Caco-2 (cell line): ENCODE data around the gene RERE. TPM values are rescaled to one million over a fixed set of nuclear protein-coding genes. Genes with fewer than 3 reads are reported as not detected.

Source experiments
- BruUV-seq: library from RNA; stranded (reverse); fragments of 400-500 nt; replicated peaks from 2 replicates; lab custom pipeline; 2021; lab: Mats Ljungman, UMichigan
- CTCF ChIA-PET: fragments of 300-600 bp; sonication (Branson Sonifier 250); formaldehyde crosslinking; loops from one replicate; lab custom pipeline; 2022; ENCODE audit warnings: antibody characterized with exemption; lab: Charles Lee
- POLR2A ChIA-PET: fragments of 300-600 bp; sonication (Branson Sonifier 250); formaldehyde crosslinking; loops from one replicate; lab custom pipeline; 2022; ENCODE audit warnings: antibody characterized with exemption; lab: Charles Lee
- DNase-seq, 2 experiments: peaks; one replicate each; pipeline versions ENCODE4 v3.0.0 to v3.0.0-alpha.2; 2020 to 2022
- H3K27me3 ChIP-seq: replicated peaks from 2 replicates; pipeline ENCODE4 v1.6.0; 2011; ENCODE audit warnings: low read length; ENCODE audit not compliant: control insufficient read depth, insufficient read depth
- H3K36me3 ChIP-seq: 2 replicates; pipeline ENCODE4 v1.5.1; 2011; ENCODE audit warnings: low read length; ENCODE audit not compliant: control insufficient read depth, insufficient read depth
- H3K4me1 ChIP-seq: fragments of 250-450 bp; sonication (Bioruptor Pico); 2 replicates; pipeline ENCODE4 v1.5.1; 2020; ENCODE audit warnings: mild to moderate bottlenecking
- H3K4me3 ChIP-seq: 2 replicates; pipeline ENCODE4 v1.5.1; 2011; ENCODE audit warnings: low read depth, mild to moderate bottlenecking, control low read depth, low read length
- H3K9me3 ChIP-seq: fragments of 250-450 bp; sonication (Bioruptor Pico); 2 replicates; pipeline ENCODE4 v1.5.1; 2020; ENCODE audit warnings: mild to moderate bottlenecking, moderate library complexity
- H3K27ac Mint-ChIP-seq: one replicate; pipeline ENCODE4 v1.8.0; 2022; ENCODE audit warnings: mixed read lengths; ENCODE audit not compliant: unreplicated experiment
- H3K27me3 Mint-ChIP-seq: one replicate; pipeline ENCODE4 v1.8.0; 2022; ENCODE audit warnings: mixed read lengths; ENCODE audit not compliant: insufficient read depth, unreplicated experiment
- H3K36me3 Mint-ChIP-seq: one replicate; pipeline ENCODE4 v1.8.0; 2022; ENCODE audit warnings: mild to moderate bottlenecking, mixed read lengths; ENCODE audit not compliant: insufficient read depth, unreplicated experiment
- H3K4me1 Mint-ChIP-seq: one replicate; pipeline ENCODE4 v1.8.0; 2022; ENCODE audit warnings: low read depth, mixed read lengths; ENCODE audit not compliant: unreplicated experiment
- H3K4me3 Mint-ChIP-seq: one replicate; pipeline ENCODE4 v1.8.0; 2022; ENCODE audit warnings: mild to moderate bottlenecking, moderate library complexity, mixed read lengths; ENCODE audit not compliant: unreplicated experiment
- H3K9me3 Mint-ChIP-seq: one replicate; pipeline ENCODE4 v1.8.0; 2022; ENCODE audit warnings: mixed read lengths; ENCODE audit not compliant: unreplicated experiment
- CTCF ChIP-seq, 2 experiments: fragments of 200-600 bp in 1 of 2; IDR thresholded peaks; 1 replicate in 1 of 2; 2 replicates in 1 of 2; pipeline versions ENCODE4 v1.5.1 to v1.8.0; 2011 to 2022; ENCODE audit warnings: antibody characterized with exemption in 1 of 2, control low read depth in 1 of 2, inconsistent platforms in 1 of 2, low read depth in 1 of 2, low read length in 1 of 2, mild to moderate bottlenecking in 1 of 2, moderate library complexity in 1 of 2; ENCODE audit not compliant: insufficient read depth in 1 of 2, severe bottlenecking in 1 of 2, unreplicated experiment in 1 of 2
- intact Hi-C: fragments of 100-400 bp; cut with micrococcal nuclease; formaldehyde crosslinking; loops from one replicate; pipeline ENCODE4 v1.10.0; 2022; ENCODE audit not compliant: unreplicated experiment
- total RNA-seq: library from RNA; stranded (reverse); gene quantifications from 2 replicates; pipeline ENCODE4 v1.2.3, GENCODE V29; 2022

The RERE gene
- total RNA-seq, 1 experiment from 2014 or later = 85.2 TPM

GRCh38 chr1:8359617-8360481 lies 457.6 kb downstream of the RERE start:
- ChIA-PET CTCF (no interaction called here), POLR2A (no interaction called here)
- Mint-ChIP-seq H3K4me1 (no peaks in the 10 kb centered on the region), H3K27ac (no peak overlapping the region), H3K27me3 (no peaks in the 10 kb centered on the region), H3K36me3 (peaks cover 70% of the 10 kb centered on the region), H3K4me3 (no peak overlapping the region), H3K9me3 (no peaks in the 10 kb centered on the region)
- Histone ChIP-seq H3K36me3 (peaks cover 1% of the 10 kb centered on the region; the same call in 1 of the 2 replicates), H3K9me3 (no peaks in the 10 kb centered on the region), H3K27me3 (no peaks in the 10 kb centered on the region), H3K4me1 (no peaks in the 10 kb centered on the region), H3K4me3 (no peak overlapping the region)
- DNase-seq = no peak
- no TSS peak for BruUV-seq
- intact Hi-C loops = no loop called here
- TF ChIP-seq CTCF (IDR thresholded peaks at IDR 0.05; ENCODE audit: insufficient read depth in 1 of 2, low read depth in 1 of 2, low read length in 1 of 2, severe bottlenecking in 1 of 2, unreplicated experiment in 1 of 2) = no peak

GRCh38 chr1:8358897-8359616 lies 458.4 kb downstream of the RERE start:
- H3K36me3 ChIP-seq = peaks cover 1% of the 10 kb centered on the region; the same call in 1 of the 2 replicates
- Mint-ChIP-seq H3K4me1 (no peaks in the 10 kb centered on the region), H3K9me3 (no peaks in the 10 kb centered on the region), H3K36me3 (peaks cover 75% of the 10 kb centered on the region), H3K27ac (no peak overlapping the region), H3K4me3 (no peak overlapping the region), H3K27me3 (no peaks in the 10 kb centered on the region)
- TF ChIP-seq CTCF (IDR thresholded peaks at IDR 0.05; ENCODE audit: insufficient read depth in 1 of 2, low read depth in 1 of 2, low read length in 1 of 2, severe bottlenecking in 1 of 2, unreplicated experiment in 1 of 2) = no peak
- H3K4me3 ChIP-seq = no peak overlapping the region
- no peak for DNase-seq
- ChIA-PET CTCF (no interaction called here), POLR2A (no interaction called here)
- intact Hi-C loops = no loop called here
- BruUV-seq = no TSS peak
- no peaks in the 10 kb centered on the region for H3K27me3 ChIP-seq
- H3K9me3 ChIP-seq = no peaks in the 10 kb centered on the region
- no peaks in the 10 kb centered on the region for H3K4me1 ChIP-seq

- H3K27ac Mint-ChIP-seq = no peak overlapping the region
- H3K4me3 ChIP-seq = no peak overlapping the region
- H3K27me3 ChIP-seq = no peaks in the 10 kb centered on the region
- H3K4me3 Mint-ChIP-seq = no peak overlapping the region
- TF ChIP-seq CTCF (IDR thresholded peaks at IDR 0.05; ENCODE audit: insufficient read depth in 1 of 2, low read depth in 1 of 2, low read length in 1 of 2, severe bottlenecking in 1 of 2, unreplicated experiment in 1 of 2) = no peak
- no TSS peak for BruUV-seq
- no peaks in the 10 kb centered on the region for H3K4me1 ChIP-seq
- intact Hi-C loops = no loop called here
- ChIA-PET POLR2A (no interaction called here), CTCF (no interaction called here)
- H3K36me3 ChIP-seq = peaks cover 1% of the 10 kb centered on the region
- peaks cover 74% of the 10 kb centered on the region for H3K36me3 Mint-ChIP-seq
- no peaks in the 10 kb centered on the region for H3K9me3 Mint-ChIP-seq
- H3K9me3 ChIP-seq = no peaks in the 10 kb centered on the region
- no peaks in the 10 kb centered on the region for H3K4me1 Mint-ChIP-seq
- no peak for DNase-seq
- no peaks in the 10 kb centered on the region for H3K27me3 Mint-ChIP-seq
Measured at GRCh38 chr1:8358241-8358896, 459.1 kb downstream of the RERE start.
